Right lobe of liver (tissue), 4 donors: ENCODE measurements around the gene NPLOC4.

ENCODE experiments used
- CTCF ChIP-seq, 4 donors: fragments of 200-600 bp in 3 of 4; fragments of 450-650 bp in 1 of 4; IDR thresholded peaks; one replicate each; pipeline versions ENCODE4 v1.5.1 to v1.8.0; 2016 to 2022; ENCODE audit warnings: antibody characterized with exemption in 4 of 4, mild to moderate bottlenecking in 2 of 4
- POLR2A ChIP-seq: fragments of 450-650 bp; IDR thresholded peaks from one replicate; pipeline ENCODE4 v1.6.1; 2017; ENCODE audit warnings: antibody characterized with exemption, mild to moderate bottlenecking
- donor health status: DM: no; HTN: no; CAD: no.
- donor health status: DM: no; HTN: no; CAD: no.
- donor health status: DM: no; HTN: yes; CAD: no.

- peak in 1 of 4 donors; percentile 16 for TF ChIP-seq CTCF (IDR thresholded peaks at IDR 0.05)
- TF ChIP-seq POLR2A, result no peak
Measured at GRCh38 chr17:81558941-81559806, 77.7 kb downstream of the NPLOC4 start.
